UCSD-AML1 (cell line): Measurements from ENCODE around the gene FAM133A.

ENCODE experiments used
- DNase-seq: peaks from one replicate; lab custom pipeline; 2025; ENCODE audit not compliant: unreplicated experiment; lab: John Stamatoyannopoulos, UW

Gene FAM133A

GRCh38 chrX:93673869-93674271 lies at the start of gene FAM133A:
TSS of gene FAM133A (plus strand) at chrX:93674206. CDS start at chrX:93709420, 35,214 bp downstream.
- DNase-seq = no peak

- DNase-seq = no peak
Measured at GRCh38 chrX:93637591-93637990, 36.4 kb upstream of the FAM133A start.

GRCh38 chrX:93649381-93649780 lies 24.6 kb upstream of the FAM133A start:
- DNase-seq = no peak

- no peak for DNase-seq
Measured at GRCh38 chrX:93660575-93660974, 13.4 kb upstream of the FAM133A start.

- no peak for DNase-seq
Measured at GRCh38 chrX:93673056-93673868, 744 bp upstream of the FAM133A start, which contains the start of gene NAP1L3. TSS of gene NAP1L3 (minus strand) at chrX:93673578. CDS start at chrX:93673304, 274 bp downstream.

GRCh38 chrX:93695981-93696380 lies 22.0 kb downstream of the FAM133A start:
- DNase-seq = no peak

- DNase-seq = no peak
Measured at GRCh38 chrX:93703701-93704100, 29.7 kb downstream of the FAM133A start.

GRCh38 chrX:93711076-93711475 lies 37.1 kb downstream of the FAM133A start:
- no peak for DNase-seq

- no peak for DNase-seq
Measured at GRCh38 chrX:93741811-93742210, 67.8 kb downstream of the FAM133A start.

- no peak for DNase-seq
Measured at GRCh38 chrX:93760163-93760562, 86.2 kb downstream of the FAM133A start.
